ENCODE results near the gene ZNRF2.

- TF ChIP-seq CTCF (conservative IDR thresholded peaks at IDR 0.05; ENCODE audit: low read depth, low read length) (no peak), POLR2A (IDR thresholded peaks at IDR 0.05; ENCODE audit: low read depth, low read length) (no peak), RAD21 (IDR thresholded peaks at IDR 0.05; ENCODE audit: low read length) (no peak), BHLHE40 (IDR thresholded peaks at IDR 0.05; ENCODE audit: low read depth, low read length) (no peak), MXI1 (IDR thresholded peaks at IDR 0.05; ENCODE audit: borderline replicate concordance, low read depth, low read length) (no peak), MAFK (IDR thresholded peaks at IDR 0.05; ENCODE audit: low read depth, low read length) (no peak), SMC3 (IDR thresholded peaks at IDR 0.05; ENCODE audit: low read depth, low read length) (no peak), CEBPB (IDR thresholded peaks at IDR 0.05; ENCODE audit: low read depth, low read length) (no peak), MAZ (IDR thresholded peaks at IDR 0.05; ENCODE audit: borderline replicate concordance, low read depth, low read length) (no peak), RFX5 (IDR thresholded peaks at IDR 0.05; ENCODE audit: low read depth, low read length) (no peak), NFE2L2 (IDR thresholded peaks at IDR 0.05; ENCODE audit: low read depth, low read length) (no peak), CHD1 (IDR thresholded peaks at IDR 0.05; ENCODE audit: low read depth, low read length) (no peak)
Measured at GRCh38 chr7:30353932-30354607, 69.7 kb downstream of the ZNRF2 start.

Data from IMR-90 (cell line).